Measurements from ENCODE around the gene KLRC4. TPM values are rescaled to one million over a fixed set of nuclear protein-coding genes. Genes with fewer than 3 reads are reported as not detected.
"Not testable (repeated sequence)": the region's sequence is repeated elsewhere in the genome, so short reads cannot be mapped to it uniquely, and the experiment has no call there.

The KLRC4 gene
- total and polyA plus RNA-seq, 12 donors, result 0.67 to 0.90 TPM; not detected in 10

GRCh38 chr12:10398168-10398567 lies 11.4 kb downstream of the KLRC4 start:
- H3K36me3 ChIP-seq, result no peaks in the 10 kb centered on the region
- 84 to 87% methylated on average over 2 of the region's 2 CpGs for WGBS, 2 donors
- no peak overlapping the region for H3K4me3 ChIP-seq
- no peaks in the 10 kb centered on the region for H3K27me3 ChIP-seq
- TF ChIP-seq CTCF (IDR thresholded peaks at IDR 0.05), result no peak
- DNase-seq (no peak), ATAC-seq (no peak)
- no peaks in the 10 kb centered on the region for H3K9me3 ChIP-seq
- no peak overlapping the region for H3K27ac ChIP-seq
- H3K4me1 ChIP-seq, result peaks cover 0 to 15% (median 0%) of the 10 kb centered on the region in 9 donors
- intact Hi-C loops (cut with DNase I), result no loop called here

GRCh38 chr12:10397296-10397695 lies 12.3 kb downstream of the KLRC4 start:
- ATAC-seq (no peak), DNase-seq (no peak)
- Histone ChIP-seq H3K4me1 (peaks cover 0 to 24% (median 0%) of the 10 kb centered on the region in 9 donors), H3K4me3 (no peak overlapping the region), H3K9me3 (no peaks in the 10 kb centered on the region), H3K27ac (no peak overlapping the region), H3K27me3 (no peaks in the 10 kb centered on the region), H3K36me3 (no peaks in the 10 kb centered on the region)
- no peak for TF ChIP-seq CTCF (IDR thresholded peaks at IDR 0.05)
- 51 to 69% methylated on average over 2 of the region's 2 CpGs for WGBS, 2 donors
- intact Hi-C loops (cut with DNase I), result no loop called here

GRCh38 chr12:10396176-10396575 lies 13.4 kb downstream of the KLRC4 start:
- ATAC-seq; intact Hi-C loops (cut with DNase I); H3K36me3 ChIP-seq; H3K9me3 ChIP-seq; DNase-seq; H3K27me3 ChIP-seq: not testable (repeated sequence)
- peaks cover 0 to 30% (median 0%) of the 10 kb centered on the region in 9 donors for H3K4me1 ChIP-seq
- H3K27ac ChIP-seq, result peak overlapping the region in 2 of 10 donors; percentile 43 to 68
- H3K4me3 ChIP-seq, result peak overlapping the region in 1 of 10 donors; percentile 5
- WGBS, 2 donors, result 92 to 93% methylated on average over 15 of the region's 15 CpGs

GRCh38 chr12:10395390-10395998 lies 14.1 kb downstream of the KLRC4 start:
- H3K27ac ChIP-seq, result peak overlapping the region in 6 of 10 donors; percentile 12 to 68 (median 35)
- TF ChIP-seq CTCF (IDR thresholded peaks at IDR 0.05), result no peak
- no peaks in the 10 kb centered on the region for H3K36me3 ChIP-seq
- DNase-seq (peak in 1 of 2 donors; percentile 29), ATAC-seq (peak in 7 of 8 donors; percentile 53 to 85 (median 79))
- H3K4me1 ChIP-seq, result peaks cover 0 to 30% (median 0%) of the 10 kb centered on the region in 9 donors
- H3K9me3 ChIP-seq, result no peaks in the 10 kb centered on the region
- 44 to 52% methylated on average over 6 of the region's 6 CpGs for WGBS, 2 donors
- no peaks in the 10 kb centered on the region for H3K27me3 ChIP-seq
- intact Hi-C loops (cut with DNase I), result no loop called here
- peak overlapping the region in 1 of 10 donors; percentile 5 for H3K4me3 ChIP-seq

- Histone ChIP-seq H3K4me1 (peaks cover 0 to 30% (median 0%) of the 10 kb centered on the region in 9 donors), H3K27ac (peak overlapping the region in 2 of 10 donors; percentile 43 to 68)
- H3K9me3 ChIP-seq; ATAC-seq; H3K36me3 ChIP-seq; H3K27me3 ChIP-seq; DNase-seq; H3K4me3 ChIP-seq; intact Hi-C loops (cut with DNase I): not testable (repeated sequence)
- WGBS, 2 donors, result 85 to 86% methylated on average over 9 to 11 of the region's 11 CpGs
These were observed 14.9 kb downstream of the KLRC4 start for GRCh38 chr12:10394531-10395152.
